HT-29 (cell line): ENCODE measurements around the gene RNF13. TPM values are rescaled to one million over a fixed set of nuclear protein-coding genes. Genes with fewer than 3 reads are reported as not detected.

ENCODE experiments used
- DNase-seq: peaks from one replicate; pipeline ENCODE4 v3.0.0-alpha.2; 2015; ENCODE audit warnings: low spot score
- total RNA-seq: library from RNA; depleted of rRNA; stranded (reverse); fragments of >200 nt; shearing (Covaris generic); gene quantifications from 2 replicates; pipeline ENCODE4 v1.2.3, GENCODE V29; 2014; rRNA removed

The RNF13 gene
- 22.4 and 23.6 TPM in 2 replicates for total RNA-seq

GRCh38 chr3:149812606-149813366 lies at the start of gene RNF13:
RNF13 (plus strand) TSS chr3:149813215; CDS start chr3:149846027, 32,812 bp downstream.
- peak; percentile 98 for DNase-seq

GRCh38 chr3:149763565-149764195 lies 49.3 kb upstream of the RNF13 start:
- no peak for DNase-seq

GRCh38 chr3:149764302-149764701 lies 48.7 kb upstream of the RNF13 start:
- DNase-seq: no peak

GRCh38 chr3:149765762-149766334 lies 47.2 kb upstream of the RNF13 start:
- DNase-seq: peak; percentile 37

GRCh38 chr3:149767720-149768119 lies 45.3 kb upstream of the RNF13 start:
- DNase-seq: no peak

- no peak for DNase-seq
These were observed 44.3 kb upstream of the RNF13 start for GRCh38 chr3:149768704-149769103.

- DNase-seq: no peak
These were observed 42.8 kb upstream of the RNF13 start for GRCh38 chr3:149770246-149770645.

- DNase-seq: peak; percentile 78
These were observed 41.3 kb upstream of the RNF13 start for GRCh38 chr3:149771652-149772271.

GRCh38 chr3:149772861-149773260 lies 40.2 kb upstream of the RNF13 start:
- no peak for DNase-seq

GRCh38 chr3:149776170-149776569 lies 36.8 kb upstream of the RNF13 start:
- DNase-seq: no peak

GRCh38 chr3:149777414-149778214 lies 35.4 kb upstream of the RNF13 start:
- no peak for DNase-seq

- no peak for DNase-seq
These were observed 31.8 kb upstream of the RNF13 start for GRCh38 chr3:149781211-149781610.

- no peak for DNase-seq
These were observed 31.3 kb upstream of the RNF13 start for GRCh38 chr3:149781741-149782140.

- no peak for DNase-seq
These were observed 29.4 kb upstream of the RNF13 start for GRCh38 chr3:149783576-149783975.

GRCh38 chr3:149784064-149784704 lies 28.8 kb upstream of the RNF13 start:
- no peak for DNase-seq

GRCh38 chr3:149790268-149790667 lies 22.7 kb upstream of the RNF13 start:
- DNase-seq: no peak

GRCh38 chr3:149790698-149791097 lies 22.3 kb upstream of the RNF13 start:
- no peak for DNase-seq

- DNase-seq: no peak
These were observed 20.4 kb upstream of the RNF13 start, which contains the start of gene ANKUB1 for GRCh38 chr3:149792452-149793270. ANKUB1 (minus strand) TSS chr3:149792554; CDS start chr3:149792366, 188 bp downstream.

GRCh38 chr3:149796026-149796425 lies 17.0 kb upstream of the RNF13 start:
- DNase-seq: no peak

GRCh38 chr3:149800693-149801092 lies 12.3 kb upstream of the RNF13 start:
- DNase-seq: no peak
